ENCODE results near the gene SMOC1. TPM values are rescaled to one million over a fixed set of nuclear protein-coding genes. Genes with fewer than 3 reads are reported as not detected.
A peak's percentile ranks its signal among the peaks of the same experiment; 100 is the strongest.

The SMOC1 gene
- total RNA-seq, 1 donor from 2014 or later = 89.3 TPM

DNA sequence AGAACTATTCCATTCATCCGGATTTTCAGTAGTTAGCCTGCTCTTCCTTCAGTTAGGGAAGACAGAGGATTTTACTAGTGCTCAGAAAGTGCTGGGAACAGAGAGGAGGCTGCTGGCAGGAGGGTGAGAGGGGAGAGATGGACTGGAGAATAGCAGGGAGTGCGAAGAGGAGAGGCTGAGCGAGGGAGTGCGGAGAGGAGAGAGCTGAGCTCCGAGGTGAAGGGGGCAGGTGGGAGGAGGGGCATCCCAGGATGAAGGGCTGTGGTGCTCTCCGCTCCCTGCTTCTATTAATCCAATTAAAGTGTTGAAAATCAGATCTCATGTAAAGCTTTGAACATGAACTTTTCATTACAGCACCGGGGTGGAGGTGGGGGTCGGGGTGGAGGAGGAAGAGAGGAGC is 20.4 kb upstream of the SMOC1 start:
- Histone ChIP-seq H3K4me1 (peaks cover 38% of the 10 kb centered on the region), H3F3A (ENCODE audit: low read depth) (peaks cover 35% of the 10 kb centered on the region), H2AFZ (replicated peaks) (no peak overlapping the region), H3K4me3 (no peak overlapping the region), H3K9me3 (ENCODE audit: low read depth) (no peaks in the 10 kb centered on the region), H3K4me2 (peak overlapping the region; percentile 30), H3K79me2 (ENCODE audit: low read depth) (no peaks in the 10 kb centered on the region), H3K9ac (no peak overlapping the region), H4K20me1 (ENCODE audit: low read depth) (no peaks in the 10 kb centered on the region), H3K27ac (no peak overlapping the region), H3K27me3 (no peaks in the 10 kb centered on the region), H3K36me3 (no peaks in the 10 kb centered on the region)
- Mint-ChIP-seq H3K4me3 (no peak overlapping the region), H3K27me3 (ENCODE audit: insufficient read depth, low read depth) (peaks cover 2% of the 10 kb centered on the region), H3K27ac (no peak overlapping the region), H3K4me1 (peaks cover 27% of the 10 kb centered on the region), H3K36me3 (no peaks in the 10 kb centered on the region), H3K9me3 (peaks cover 6% of the 10 kb centered on the region)
- DNase-seq (ENCODE audit: low spot score) = no peak
- TF ChIP-seq, protein P1, sequence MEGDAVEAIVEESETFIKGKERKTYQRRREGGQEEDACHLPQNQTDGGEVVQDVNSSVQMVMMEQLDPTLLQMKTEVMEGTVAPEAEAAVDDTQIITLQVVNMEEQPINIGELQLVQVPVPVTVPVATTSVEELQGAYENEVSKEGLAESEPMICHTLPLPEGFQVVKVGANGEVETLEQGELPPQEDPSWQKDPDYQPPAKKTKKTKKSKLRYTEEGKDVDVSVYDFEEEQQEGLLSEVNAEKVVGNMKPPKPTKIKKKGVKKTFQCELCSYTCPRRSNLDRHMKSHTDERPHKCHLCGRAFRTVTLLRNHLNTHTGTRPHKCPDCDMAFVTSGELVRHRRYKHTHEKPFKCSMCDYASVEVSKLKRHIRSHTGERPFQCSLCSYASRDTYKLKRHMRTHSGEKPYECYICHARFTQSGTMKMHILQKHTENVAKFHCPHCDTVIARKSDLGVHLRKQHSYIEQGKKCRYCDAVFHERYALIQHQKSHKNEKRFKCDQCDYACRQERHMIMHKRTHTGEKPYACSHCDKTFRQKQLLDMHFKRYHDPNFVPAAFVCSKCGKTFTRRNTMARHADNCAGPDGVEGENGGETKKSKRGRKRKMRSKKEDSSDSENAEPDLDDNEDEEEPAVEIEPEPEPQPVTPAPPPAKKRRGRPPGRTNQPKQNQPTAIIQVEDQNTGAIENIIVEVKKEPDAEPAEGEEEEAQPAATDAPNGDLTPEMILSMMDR (IDR thresholded peaks at IDR 0.05) = no peak
- no peak for TF ChIP-seq EZH2 (IDR thresholded peaks at IDR 0.05)
- no peak for TF ChIP-seq EZH2phosphoT487 (IDR thresholded peaks at IDR 0.05)

DNA sequence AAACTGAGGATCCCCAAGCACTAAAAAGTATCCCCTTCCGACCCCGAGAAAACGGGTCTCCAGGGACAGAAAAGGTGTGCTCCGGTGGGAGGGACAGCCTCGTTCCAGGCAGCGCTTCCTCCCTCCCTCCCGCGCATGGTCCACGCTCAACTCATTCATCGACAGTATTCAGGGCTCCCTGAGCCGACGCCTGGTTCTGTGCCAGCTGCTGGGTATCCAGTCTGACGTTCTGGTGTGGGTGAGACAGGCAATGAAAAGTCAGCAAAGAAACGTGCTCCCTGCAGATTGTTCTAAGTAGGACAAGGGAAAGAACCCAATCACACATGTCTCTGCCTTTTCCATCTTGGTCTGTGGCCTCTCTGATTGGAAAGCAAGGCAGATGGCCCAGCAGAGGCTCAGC is 19.6 kb upstream of the SMOC1 start:
- H2AFZ ChIP-seq (replicated peaks) = peak overlapping the region; percentile 16
- DNase-seq (ENCODE audit: low spot score) = no peak

DNA sequence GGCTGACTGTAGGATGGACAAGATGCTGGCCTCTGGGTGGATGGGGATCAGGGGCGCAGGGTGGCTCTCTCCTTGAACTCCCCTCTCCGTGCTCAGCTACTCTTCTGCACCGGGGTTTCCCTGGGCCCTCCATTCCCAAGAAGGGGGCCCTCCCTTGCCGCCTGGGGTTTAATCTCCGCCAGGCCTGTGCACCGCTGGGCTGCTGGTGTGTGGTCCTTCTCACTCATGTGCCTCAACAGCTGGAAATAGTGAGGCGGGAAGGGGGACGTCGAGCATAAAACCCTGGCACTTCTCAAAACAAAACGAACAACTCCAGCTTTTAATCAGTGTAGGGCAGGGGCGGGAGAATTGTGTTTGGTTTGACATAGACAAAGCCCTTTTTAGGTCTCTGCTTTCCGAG is 19.0 kb upstream of the SMOC1 start:
- Histone ChIP-seq H3K9me3 (ENCODE audit: low read depth) (no peaks in the 10 kb centered on the region), H3K9ac (no peak overlapping the region), H3K27me3 (no peaks in the 10 kb centered on the region), H3K36me3 (no peaks in the 10 kb centered on the region), H3K4me3 (no peak overlapping the region), H3K27ac (no peak overlapping the region), H3F3A (ENCODE audit: low read depth) (peaks cover 35% of the 10 kb centered on the region), H3K4me1 (peaks cover 38% of the 10 kb centered on the region), H3K4me2 (peak overlapping the region; percentile 41), H4K20me1 (ENCODE audit: low read depth) (no peaks in the 10 kb centered on the region), H2AFZ (replicated peaks) (peak overlapping the region; percentile 8), H3K79me2 (ENCODE audit: low read depth) (no peaks in the 10 kb centered on the region)
- Mint-ChIP-seq H3K4me1 (peaks cover 27% of the 10 kb centered on the region), H3K27me3 (ENCODE audit: insufficient read depth, low read depth) (peaks cover 11% of the 10 kb centered on the region), H3K27ac (peak overlapping the region; percentile 50), H3K36me3 (no peaks in the 10 kb centered on the region), H3K9me3 (peaks cover 14% of the 10 kb centered on the region), H3K4me3 (peak overlapping the region; percentile 24)
- no peak for TF ChIP-seq EZH2 (IDR thresholded peaks at IDR 0.05)
- TF ChIP-seq, protein P1 (IDR thresholded peaks at IDR 0.05) = no peak
- no peak for TF ChIP-seq EZH2phosphoT487 (IDR thresholded peaks at IDR 0.05)
- peak; percentile 62 for DNase-seq (ENCODE audit: low spot score)

More for the DNA sequence above, 19.6 kb upstream of the SMOC1 start:
- TF ChIP-seq EZH2phosphoT487 (IDR thresholded peaks at IDR 0.05) (no peak), EZH2 (IDR thresholded peaks at IDR 0.05) (no peak)
- TF ChIP-seq, protein P1 (IDR thresholded peaks at IDR 0.05) = no peak
- no peak overlapping the region for H3K27ac ChIP-seq
- H3K27me3 ChIP-seq = no peaks in the 10 kb centered on the region
- no peak overlapping the region for H3K4me2 ChIP-seq
- peaks cover 12% of the 10 kb centered on the region for H3K9me3 Mint-ChIP-seq
- peaks cover 35% of the 10 kb centered on the region for H3F3A ChIP-seq (ENCODE audit: low read depth)
- peaks cover 8% of the 10 kb centered on the region for H3K27me3 Mint-ChIP-seq (ENCODE audit: insufficient read depth, low read depth)
- no peak overlapping the region for H3K4me3 ChIP-seq
- no peak overlapping the region for H3K4me3 Mint-ChIP-seq
- no peaks in the 10 kb centered on the region for H3K36me3 ChIP-seq
- no peaks in the 10 kb centered on the region for H3K9me3 ChIP-seq (ENCODE audit: low read depth)
- peak overlapping the region; percentile 50 for H3K27ac Mint-ChIP-seq
- H3K9ac ChIP-seq = no peak overlapping the region
- H4K20me1 ChIP-seq (ENCODE audit: low read depth) = no peaks in the 10 kb centered on the region
- no peaks in the 10 kb centered on the region for H3K79me2 ChIP-seq (ENCODE audit: low read depth)
- H3K4me1 Mint-ChIP-seq = peaks cover 27% of the 10 kb centered on the region
- H3K36me3 Mint-ChIP-seq = no peaks in the 10 kb centered on the region
- peaks cover 38% of the 10 kb centered on the region for H3K4me1 ChIP-seq
